ENCODE results near the gene GBA3. TPM values are rescaled to one million over a fixed set of nuclear protein-coding genes. Genes with fewer than 3 reads are reported as not detected.
A peak's percentile ranks its signal among the peaks of the same experiment; 100 is the strongest.

Gene GBA3
- polyA plus RNA-seq, 2 of the 4 experiments (the other 2 are of a cell fraction) = not detected

GRCh38 chr4:22713841-22714240, 21.1 kb downstream of the GBA3 start:
- ATAC-seq (no peak), DNase-seq (ENCODE audit: low read depth in 1 of 2, low spot score in 1 of 2) (no peak), FAIRE-seq (no peak)
- Histone ChIP-seq H3K27ac (no peak overlapping the region), H3K4me3 (no peak overlapping the region), H3K4me1 (no peaks in the 10 kb centered on the region), H3K4me2 (no peak overlapping the region), H3K9me3 (no peaks in the 10 kb centered on the region)
- CTCF ChIA-PET = no interaction called here
- no peak for TF ChIP-seq TP53 (CRISPR knock-in tag; IDR thresholded peaks at IDR 0.05)
- no peak for TF ChIP-seq EP300 (IDR thresholded peaks at IDR 0.05)
- no peak for TF ChIP-seq ZNF302 (CRISPR knock-in tag; IDR thresholded peaks at IDR 0.05)
- no peak for TF ChIP-seq CEBPB (IDR thresholded peaks at IDR 0.05)
- TF ChIP-seq KDM1A (IDR thresholded peaks at IDR 0.05; ENCODE audit: low read depth) = no peak
- TF ChIP-seq E2F6 (IDR thresholded peaks at IDR 0.05; ENCODE audit: borderline replicate concordance, low read depth) = no peak
- TF ChIP-seq BCL3 (IDR thresholded peaks at IDR 0.05) = no peak
- TF ChIP-seq TFCP2L1 (CRISPR knock-in tag; IDR thresholded peaks at IDR 0.05) = no peak
- TF ChIP-seq GATA3 (IDR thresholded peaks at IDR 0.05; ENCODE audit: borderline replicate concordance) = no peak
- TF ChIP-seq HOXA7 (CRISPR knock-in tag; IDR thresholded peaks at IDR 0.05) = no peak
- TF ChIP-seq HOXB5 (CRISPR knock-in tag; IDR thresholded peaks at IDR 0.05) = no peak
- no peak for TF ChIP-seq MAFK (IDR thresholded peaks at IDR 0.05; ENCODE audit: partially characterized antibody)
- TF ChIP-seq USF2 (IDR thresholded peaks at IDR 0.05) = no peak
- POLR2A ChIA-PET = no interaction called here
- WGBS (ENCODE audit: missing lambda C conversion rate) = 9% methylated on average over 1 of the region's 1 CpG

GRCh38 chr4:22719218-22719617, 26.5 kb downstream of the GBA3 start:
- ATAC-seq = no peak
- POLR2A ChIA-PET = no interaction called here
- no peaks in the 10 kb centered on the region for H3K4me1 ChIP-seq
- 13% methylated on average over 3 of the region's 3 CpGs for WGBS (ENCODE audit: missing lambda C conversion rate)
- no peak for FAIRE-seq
- H3K4me3 ChIP-seq = no peak overlapping the region
- peak in 1 of 2 experiments; percentile 2 for DNase-seq (ENCODE audit: low read depth in 1 of 2, low spot score in 1 of 2)
- no peak overlapping the region for H3K27ac ChIP-seq
- H3K4me2 ChIP-seq = no peak overlapping the region
- CTCF ChIA-PET = no interaction called here
- TF ChIP-seq RARB (CRISPR knock-in tag; IDR thresholded peaks at IDR 0.05) = no peak
- TF ChIP-seq PHF8 (IDR thresholded peaks at IDR 0.05; ENCODE audit: borderline replicate concordance, low read depth) = no peak
- TF ChIP-seq RFX5 (IDR thresholded peaks at IDR 0.05) = no peak
- TF ChIP-seq MYC (IDR thresholded peaks at IDR 0.05; ENCODE audit: borderline replicate concordance, low read length) = no peak
- TF ChIP-seq HOXB13 (CRISPR knock-in tag; IDR thresholded peaks at IDR 0.05; ENCODE audit: low read depth) = no peak
- no peak for TF ChIP-seq HES2 (IDR thresholded peaks at IDR 0.05)
- no peak for TF ChIP-seq CBX2 (IDR thresholded peaks at IDR 0.05; ENCODE audit: borderline replicate concordance, low read depth)
- TF ChIP-seq BHLHE40 (IDR thresholded peaks at IDR 0.05; ENCODE audit: low read depth, low read length) = no peak
- TF ChIP-seq JUNB (IDR thresholded peaks at IDR 0.05) = no peak
- no peak for TF ChIP-seq EP300 (IDR thresholded peaks at IDR 0.05)
- no peak for TF ChIP-seq TFCP2L1 (CRISPR knock-in tag; IDR thresholded peaks at IDR 0.05)
- no peak for TF ChIP-seq ATOH8 (CRISPR knock-in tag; IDR thresholded peaks at IDR 0.05; ENCODE audit: low read depth)
- TF ChIP-seq MAFK (IDR thresholded peaks at IDR 0.05; ENCODE audit: partially characterized antibody) = no peak
- TF ChIP-seq BCL3 (IDR thresholded peaks at IDR 0.05) = no peak
- TF ChIP-seq HEYL (CRISPR knock-in tag; IDR thresholded peaks at IDR 0.05) = no peak
- TF ChIP-seq ZFP36 (IDR thresholded peaks at IDR 0.05; ENCODE audit: borderline replicate concordance, partially characterized antibody) = no peak
- TF ChIP-seq HDAC2 (IDR thresholded peaks at IDR 0.05) = no peak
- TF ChIP-seq RCOR1 (IDR thresholded peaks at IDR 0.05; ENCODE audit: low read depth, low read length) = no peak
- no peaks in the 10 kb centered on the region for H3K9me3 ChIP-seq

Measured in A549 (cell line).